Lung microvascular endothelial cell (primary cell): ENCODE measurements around the gene CORO6. TPM values are rescaled to one million over a fixed set of nuclear protein-coding genes. Genes with fewer than 3 reads are reported as not detected.
A peak's percentile ranks its signal among the peaks of the same experiment; 100 is the strongest.

Experiments used
- DNase-seq, 2 donors: peaks; one replicate each; pipeline versions ENCODE4 v3.0.0 to v3.0.0-alpha.2; 2010; ENCODE audit warnings: low read depth in 2 of 2
- total RNA-seq: library from RNA; depleted of rRNA; stranded (reverse); fragments of >200 nt; gene quantifications from 2 replicates; pipeline ENCODE4 v1.2.1, GENCODE V29; 2014

Gene CORO6
- total RNA-seq, 1 donor from 2014 or later: 0.40 TPM

DNA sequence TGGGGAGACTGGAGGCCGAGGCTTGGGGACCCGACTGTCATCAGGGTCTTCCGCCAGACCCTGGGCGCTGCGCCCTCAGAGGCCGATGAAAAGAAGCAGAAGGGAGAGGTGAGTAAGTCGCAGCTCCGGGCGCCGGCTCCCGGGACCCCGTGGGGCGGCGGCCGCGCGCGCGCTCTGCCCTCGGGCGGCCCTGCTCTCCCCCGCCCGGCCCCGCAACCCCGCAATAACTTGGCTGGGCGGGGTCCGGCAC is 55.5 kb downstream of the CORO6 start:
- no peak for DNase-seq

DNA sequence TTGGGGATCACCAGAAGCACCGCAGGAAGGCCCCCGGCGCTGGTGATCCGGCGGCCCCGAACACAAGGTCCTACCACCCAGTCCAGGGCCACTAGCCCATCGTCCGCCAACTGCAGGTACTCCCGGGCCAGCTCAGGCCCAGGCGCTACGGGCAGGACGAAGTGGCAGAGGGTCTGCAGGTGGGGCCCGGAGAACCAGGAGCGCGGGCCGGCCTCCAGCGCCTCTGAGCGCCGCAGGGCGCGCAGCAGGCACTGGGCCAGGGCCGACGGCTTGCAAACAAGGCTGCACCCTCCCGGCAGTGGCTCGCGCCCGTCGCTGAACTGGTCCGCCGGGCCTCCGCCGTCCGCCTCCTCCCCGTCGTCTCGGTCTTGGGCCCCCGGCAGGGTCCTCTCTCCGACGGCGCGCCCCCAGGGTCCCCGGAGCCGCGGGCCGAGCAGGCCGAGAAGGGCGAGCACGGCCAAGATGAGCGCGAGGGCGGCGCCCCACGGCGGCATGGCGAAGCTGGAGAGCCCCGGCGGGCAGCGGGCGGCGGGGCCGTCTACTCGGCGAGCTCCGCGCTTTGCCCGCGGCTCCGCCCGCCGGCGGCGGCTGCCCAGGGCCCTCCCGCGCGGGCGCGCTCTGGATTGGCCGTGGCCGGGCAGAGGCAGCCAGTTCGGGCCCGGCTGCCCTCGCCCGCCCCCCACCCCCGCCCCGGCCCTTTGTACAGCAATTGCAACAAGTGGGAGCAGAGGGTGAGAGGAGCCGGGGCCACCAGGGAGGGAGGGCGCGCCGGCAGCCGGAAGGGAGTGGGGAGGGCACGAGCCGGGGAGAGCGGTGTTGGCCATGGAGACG is 56.0 kb downstream of the CORO6 start, which contains the start of gene ABHD15:
Gene ABHD15, minus strand, starts transcription at position 565 of the 831 bp plus-strand sequence. Its CDS starts 71 bp downstream, at position 494.
- DNase-seq: peak; percentile 75 to 78

DNA sequence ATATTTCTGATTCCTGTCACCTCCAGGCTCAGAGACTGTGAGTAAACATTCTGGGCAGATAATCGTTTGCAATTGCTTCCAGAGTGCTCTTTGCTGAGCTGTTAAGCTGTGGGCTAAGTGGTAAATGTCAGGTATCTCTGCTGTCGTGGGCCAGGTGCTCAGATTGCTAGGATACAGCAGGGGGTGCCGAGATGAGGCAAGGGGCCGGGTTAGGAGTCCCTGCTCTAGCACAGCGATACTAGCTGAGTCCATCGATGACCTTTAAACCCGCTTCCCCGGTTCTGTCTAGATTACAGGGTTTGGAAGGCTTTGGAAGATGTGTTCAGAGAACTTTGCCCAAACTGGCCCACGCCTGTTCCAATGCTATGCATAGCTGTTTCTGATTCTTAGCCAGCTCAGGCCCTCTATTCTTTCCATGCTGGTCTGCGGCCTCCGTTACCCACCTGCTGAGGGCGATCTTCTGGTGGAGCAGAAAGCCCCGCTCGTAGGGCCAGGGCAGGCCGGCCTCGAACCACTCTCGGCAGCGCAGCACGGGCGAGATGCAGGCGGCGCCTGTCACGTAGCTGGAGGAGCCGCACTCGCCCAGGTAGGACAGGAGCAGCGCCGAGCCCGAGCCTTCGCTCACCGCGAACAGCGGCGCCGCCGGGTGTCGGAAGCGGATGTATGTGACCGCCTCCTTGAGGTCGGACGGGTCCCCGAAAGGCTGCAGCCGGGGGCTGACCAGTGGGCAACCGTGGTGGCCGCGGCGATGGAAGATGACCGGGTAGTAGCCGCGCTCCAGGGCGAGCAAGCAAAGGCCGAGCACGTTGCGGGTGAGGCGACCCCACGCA is 56.9 kb downstream of the CORO6 start:
- DNase-seq: peak in 1 of 2 donors; percentile 38

Other genes with a start within 250 kb of the CORO6 start
- 31.8 and 41.1 TPM in 2 replicates for gene TAOK1, start 232.5 kb downstream of the CORO6 start, total RNA-seq
- gene ABHD15, start 55.9 kb downstream of the CORO6 start, total RNA-seq: 3.7 and 4.2 TPM in 2 replicates
- 17.7 and 29.2 TPM in 2 replicates for gene TP53I13, start 54.2 kb downstream of the CORO6 start, total RNA-seq
- 25.1 and 35.7 TPM in 2 replicates for gene GIT1, start 33.3 kb downstream of the CORO6 start, total RNA-seq
- gene ANKRD13B, start 29.8 kb downstream of the CORO6 start, total RNA-seq: 3.1 and 4.8 TPM in 2 replicates